GM12878 (cell line): ENCODE measurements around the gene RPRD1A. TPM values are rescaled to one million over a fixed set of nuclear protein-coding genes. Genes with fewer than 3 reads are reported as not detected.

Experiments used
- ATAC-seq: fragments of 200-7000 bp; cut with Tn5 transposase; 3 replicates; pipeline ENCODE4 v1.9.1; 2020; ENCODE audit warnings: mild to moderate bottlenecking, moderate library complexity
- Bru-seq: library from RNA; stranded (reverse); fragments of 400-500 nt; gene quantifications from one replicate; lab custom pipeline; 2021; lab: Mats Ljungman, UMichigan
- BruChase-seq, 2 experiments: library from RNA; stranded (reverse); fragments of 400-500 nt; gene quantifications; one replicate each; lab custom pipeline; 2021; lab: Mats Ljungman, UMichigan
- BruUV-seq: library from RNA; stranded (reverse); fragments of 400-500 nt; replicated peaks from 2 replicates; lab custom pipeline; 2021; lab: Mats Ljungman, UMichigan
- CTCF ChIA-PET: fragments of 300-600 bp; sonication (Branson Sonifier 250); formaldehyde crosslinking; extraction: SDS; loops from one replicate; lab custom pipeline; 2021; ENCODE audit warnings: inconsistent platforms; lab: Yijun Ruan, JAX
- POLR2A ChIA-PET: fragments of 350-600 bp; formaldehyde crosslinking; extraction: SDS; loops from one replicate; lab custom pipeline; 2021; ENCODE audit warnings: inconsistent platforms; lab: Charles Lee
- RAD21 ChIA-PET: fragments of 300-600 bp; sonication (Branson Sonifier 250); formaldehyde crosslinking; loops from one replicate; lab custom pipeline; 2023; ENCODE audit warnings: antibody characterized with exemption; ENCODE audit not compliant: unreplicated experiment; lab: Charles Lee
- SMC1A ChIA-PET: fragments of 300-600 bp; sonication (Branson Sonifier 250); formaldehyde crosslinking; loops from one replicate; lab custom pipeline; 2023; ENCODE audit not compliant: unreplicated experiment, uncharacterized antibody; lab: Charles Lee
- DNase-seq: peaks from one replicate; pipeline ENCODE4 v3.0.0-alpha.2; 2011; ENCODE audit warnings: low read depth, low spot score
- FAIRE-seq: peaks from 3 replicates; lab custom pipeline; 2011; peaks lifted over from hg19 to GRCh38; lab: Jason Lieb, UNC
- H2AFZ ChIP-seq: 2 replicates; pipeline ENCODE4 v1.6.0; 2011; ENCODE audit warnings: low read depth, low read length, control low read depth; ENCODE audit not compliant: control insufficient read depth
- H3K27ac ChIP-seq: 2 replicates; pipeline ENCODE4 v1.5.1; 2011; ENCODE audit warnings: control low read depth; ENCODE audit not compliant: control insufficient read depth, insufficient read depth
- H3K27me3 ChIP-seq, 2 experiments: replicated peaks in 1 of 2; 2 replicates each; pipeline versions ENCODE4 v1.6.0 to v1.6.1; 2011; ENCODE audit warnings: low read length in 1 of 2; ENCODE audit not compliant: control insufficient read depth in 2 of 2, insufficient read depth in 2 of 2
- H3K36me3 ChIP-seq, 2 experiments: 2 replicates each; pipeline ENCODE4 v1.5.1; 2011; ENCODE audit warnings: low read length in 1 of 2; ENCODE audit not compliant: control insufficient read depth in 2 of 2, insufficient read depth in 2 of 2
- H3K4me1 ChIP-seq: 2 replicates; pipeline ENCODE4 v1.6.1; 2011; ENCODE audit warnings: mild to moderate bottlenecking, low read length, moderate library complexity, mixed read lengths; ENCODE audit not compliant: control insufficient read depth, insufficient read depth
- H3K4me2 ChIP-seq: 2 replicates; pipeline ENCODE4 v1.6.0; 2011; ENCODE audit warnings: control low read depth; ENCODE audit not compliant: control insufficient read depth, insufficient read depth
- H3K4me3 ChIP-seq: fragments of 200-600 bp; sonication (generic); 2 replicates; pipeline ENCODE4 v1.5.1; 2016
- H3K79me2 ChIP-seq: 2 replicates; pipeline ENCODE4 v1.6.0; 2011; ENCODE audit warnings: low read length; ENCODE audit not compliant: control insufficient read depth, insufficient read depth
- H3K9ac ChIP-seq: 2 replicates; pipeline ENCODE4 v1.8.0; 2011; ENCODE audit warnings: low read length, control low read depth, mixed read lengths; ENCODE audit not compliant: control insufficient read depth, insufficient read depth
- H3K9me3 ChIP-seq: replicated peaks from 3 replicates; pipeline ENCODE4 v1.5.1; 2011; ENCODE audit warnings: mild to moderate bottlenecking, low read length; ENCODE audit not compliant: control insufficient read depth, insufficient read depth
- H4K20me1 ChIP-seq: 2 replicates; pipeline ENCODE4 v1.6.0; 2011; ENCODE audit not compliant: control insufficient read depth, insufficient read depth
- ASH2L ChIP-seq: fragments of 300-600, 200-600 bp; sonication (generic); IDR thresholded peaks from 2 replicates; pipeline ENCODE4 v1.6.1; 2017; ENCODE audit warnings: low read depth, mild to moderate bottlenecking, borderline replicate concordance
- ATF7 ChIP-seq: fragments of 450-650 bp; IDR thresholded peaks from 2 replicates; pipeline ENCODE4 v1.6.1; 2016; ENCODE audit warnings: low read depth, mild to moderate bottlenecking
- BRCA1 ChIP-seq: IDR thresholded peaks from 2 replicates; pipeline ENCODE4 v1.6.1; 2011; ENCODE audit warnings: low read depth, low read length, improper control_type of control experiment
- DPF2 ChIP-seq: fragments of 450-650 bp; IDR thresholded peaks from 2 replicates; pipeline ENCODE4 v1.6.1; 2017; ENCODE audit warnings: mild to moderate bottlenecking
- EED ChIP-seq: sonication (generic); IDR thresholded peaks from 2 replicates; pipeline ENCODE4 v1.6.1; 2016; ENCODE audit warnings: antibody characterized with exemption, low read depth
- HCFC1 ChIP-seq: fragments of 150-350 bp; IDR thresholded peaks from 2 replicates; pipeline ENCODE4 v1.6.1; 2014; ENCODE audit warnings: low read length
- HDGF ChIP-seq: fragments of 450-650 bp; IDR thresholded peaks from 2 replicates; pipeline ENCODE4 v1.6.1; 2016; ENCODE audit warnings: antibody characterized with exemption
- IKZF1 ChIP-seq: fragments of 450-650 bp; conservative IDR thresholded peaks from 2 replicates; pipeline ENCODE4 v1.6.1; 2017; ENCODE audit warnings: antibody characterized with exemption, mild to moderate bottlenecking
- IKZF2 ChIP-seq, 2 experiments: fragments of 450-650 bp; IDR thresholded peaks; 2 replicates each; pipeline ENCODE4 v1.6.1; 2017; ENCODE audit warnings: mild to moderate bottlenecking in 2 of 2, moderate library complexity in 2 of 2
- KAT2A ChIP-seq: conservative IDR thresholded peaks from 2 replicates; pipeline ENCODE4 v1.6.1; 2011; ENCODE audit warnings: low read depth, low read length; ENCODE audit not compliant: control insufficient read depth
- RELA ChIP-seq: fragments of 450-650 bp; IDR thresholded peaks from 2 replicates; pipeline ENCODE4 v1.8.0; 2014; ENCODE audit warnings: borderline replicate concordance; ENCODE audit not compliant: partially characterized antibody
- RELB ChIP-seq: fragments of 450-650 bp; IDR thresholded peaks from 2 replicates; pipeline ENCODE4 v1.6.1; 2017; ENCODE audit warnings: low read depth, mild to moderate bottlenecking, moderate library complexity
- SPI1 ChIP-seq: IDR thresholded peaks from 2 replicates; pipeline ENCODE4 v1.6.1; 2011; ENCODE audit warnings: low read depth, mild to moderate bottlenecking, low read length, moderate library complexity, borderline replicate concordance; ENCODE audit not compliant: insufficient read depth
- SREBF2 ChIP-seq: IDR thresholded peaks from 2 replicates; pipeline ENCODE4 v1.6.1; 2012; ENCODE audit warnings: mild to moderate bottlenecking, low read length
- SRF ChIP-seq, 2 experiments: IDR thresholded peaks; 2 replicates each; pipeline ENCODE4 v1.6.1; 2011; ENCODE audit warnings: low read depth in 2 of 2, low read length in 2 of 2, mild to moderate bottlenecking in 1 of 2, moderate library complexity in 1 of 2
- ZNF207 ChIP-seq: fragments of 450-650 bp; IDR thresholded peaks from 2 replicates; pipeline ENCODE4 v1.6.1; 2014; ENCODE audit warnings: antibody characterized with exemption, mild to moderate bottlenecking, borderline replicate concordance
- ZNF274 ChIP-seq: IDR thresholded peaks from one replicate; pipeline ENCODE4 v1.8.0; 2011; ENCODE audit not compliant: insufficient read length, insufficient read depth
- WGBS: methylation state at CpG from one replicate; pipeline ENCODE4 v1.1.6; 2016; ENCODE audit warnings: low lambda C conversion rate; ENCODE audit not compliant: insufficient replicate concordance, insufficient coverage; ENCODE audit errors: missing lambda C conversion rate; 5-methylcytosine and 5-hydroxymethylcytosine counted together
- in situ Hi-C: fragments of 300-500 bp; cut with MboI; formaldehyde crosslinking; loops from 9 replicates; pipeline ENCODE4 v1.14.3; 2018; ENCODE audit warnings: mixed read lengths
- intact Hi-C: fragments of 100-400 bp; cut with micrococcal nuclease; formaldehyde crosslinking; loops from one replicate; pipeline ENCODE4 v1.14.2; 2022; ENCODE audit not compliant: unreplicated experiment
- long read RNA-seq, 2 experiments: library from polyadenylated mRNA; unstranded; transcript quantifications; one replicate each; pipeline ENCODE4 v2.0.0, GENCODE V29; 2019 to 2020
- polyA minus RNA-seq, 3 experiments: library from RNA; depleted of rRNA, polyadenylated mRNA; stranded (reverse); fragments of >200 nt; gene quantifications; 2 replicates each; pipeline ENCODE4 v1.2.3, GENCODE V29; 2011
- polyA plus RNA-seq, 11 experiments: library from polyadenylated mRNA; depleted of rRNA in 4 of 11; unstranded in 6 of 11; stranded (reverse) in 5 of 11; fragments of >200 nt; fragmentation: Nextera tagmentation in 4 of 11; fragmentation: Illumina TruSeq in 1 of 11; extraction: Ambion mirVana in 4 of 11; extraction: Trizol in 1 of 11; gene quantifications; 1 replicate in 1 of 11; 2 replicates in 10 of 11; pipeline versions ENCODE4 v1.2.1 to v1.2.3, GENCODE V29; 2011 to 2016; ENCODE audit warnings: inconsistent platforms in 2 of 11, missing spikeins in 2 of 11, low read depth in 1 of 11
- total RNA-seq, 4 experiments: library from RNA; depleted of rRNA in 3 of 4; stranded (reverse); fragments of >200 nt in 3 of 4; fragmentation: Illumina TruSeq in 1 of 4; extraction: Trizol in 1 of 4; gene quantifications; 2 replicates each; pipeline versions ENCODE4 v1.2.1 to v1.2.3, GENCODE V29; 2013 to 2021

The RPRD1A gene
- total RNA-seq (2013; cell fraction: nucleolus; rRNA removed) = 245 and 246 TPM in 2 replicates
- total RNA-seq (2014; rRNA removed) = 38.6 and 45.0 TPM in 2 replicates
- 36.0 and 36.9 TPM in 2 replicates for total RNA-seq (2014; rRNA removed; fragmentation: Illumina TruSeq; extraction: Trizol)
- 35.3 and 36.4 TPM in 2 replicates for total RNA-seq (2021)
- polyA plus RNA-seq (2011; ENCODE audit: low read depth) = 11.4 TPM
- 66.2 and 110 TPM in 2 replicates for polyA plus RNA-seq (2011; rRNA removed)
- 17.7 and 19.5 TPM in 2 replicates for polyA plus RNA-seq (2011; cell fraction: cytosol; rRNA removed)
- 117 and 123 TPM in 2 replicates for polyA plus RNA-seq (2011; cell fraction: nucleus; rRNA removed)
- 16.4 and 18.6 TPM in 2 replicates for polyA plus RNA-seq (2012)
- polyA plus RNA-seq (2014; fragmentation: Illumina TruSeq; extraction: Trizol) = 33.6 and 40.2 TPM in 2 replicates
- polyA plus RNA-seq (2014; fragmentation: Nextera tagmentation; extraction: Ambion mirVana) = 10 to 100 TPM; 16.2 to 19.1 TPM
- 31.2 and 33.8 TPM in 2 replicates for polyA plus RNA-seq (2014; rRNA removed)
- 10 to 100 TPM; 36.8 to 37.5 TPM for polyA plus RNA-seq (2016; fragmentation: Nextera tagmentation; extraction: Ambion mirVana)
- 34.9 and 36.1 TPM in 2 replicates for polyA minus RNA-seq (2011; rRNA and poly(A)+ RNA removed)
- polyA minus RNA-seq (2011; cell fraction: cytosol; rRNA and poly(A)+ RNA removed) = 13.0 and 13.9 TPM in 2 replicates
- polyA minus RNA-seq (2011; cell fraction: nucleus; rRNA and poly(A)+ RNA removed) = 65.8 and 104 TPM in 2 replicates
- percentile 85 among the genes with signal in this experiment for Bru-seq, nascent RNA
- percentile 79 among the genes with signal in this experiment for BruChase-seq, experiment 1, labeled RNA remaining after a 6-hour chase
- BruChase-seq, experiment 2, labeled RNA remaining after a 2-hour chase = percentile 80 among the genes with signal in this experiment
- long read RNA-seq, experiment 1, full-length matches to known transcripts = 11 of 14 reads
- long read RNA-seq, experiment 1, partial matches to known transcripts = 1 of 14 reads
- long read RNA-seq, experiment 1, other reads (novel, unspliced or antisense) = 2 of 14 reads
- long read RNA-seq, experiment 2, full-length matches to known transcripts = 24 of 110 reads
- long read RNA-seq, experiment 2, partial matches to known transcripts = 75 of 110 reads
- long read RNA-seq, experiment 2, other reads (novel, unspliced or antisense) = 11 of 110 reads

GRCh38 chr18:36067055-36067957, at the start of gene RPRD1A:
Gene RPRD1A (minus strand): TSS chr18:36067559. CDS start chr18:36067404, 155 bp downstream.
- WGBS = 1% methylated on average over 53 of the region's 66 CpGs
- TF ChIP-seq ZNF274 (no peak), KAT2A (no peak), RELA (no peak), SREBF2 (peak; percentile 31; the same call in 1 of the 2 replicates), ZNF207 (0 out of 2 replicates have a peak, but pooled peaks have one; percentile 41), HDGF (peak; percentile 95), ASH2L (peak; percentile 80; the same call in 1 of the 2 replicates), HCFC1 (peak; percentile 51), ATF7 (peak; percentile 96), DPF2 (peak; percentile 63), BRCA1 (peak; percentile 53; the same call in 1 of the 2 replicates), RELB (0 out of 2 replicates have a peak, but pooled peaks have one; percentile 32), IKZF1 (peak; percentile 80), IKZF2 (IDR thresholded peaks at IDR 0.05) (peak; percentile 48 to 68; a peak in 3 of 4 replicates), SRF (IDR thresholded peaks at IDR 0.05; ENCODE audit: low read depth in 2 of 2, low read length in 2 of 2) (0 out of 4 replicates have a peak, but pooled peaks of 1 of the 2 experiments have one; percentile 17), EED (peak; percentile 43), SPI1 (peak; percentile 56; the same call in 1 of the 2 replicates)

More at GRCh38 chr18:36067055-36067957, at the start of gene RPRD1A:
- intact Hi-C loops = loop anchor here (2.0 to 10.0 kb wide), 3 partner anchors 61 to 493 kb away; partner anchors contain the start of genes ELP2, RMP24 and SLC39A6
- H3K27ac ChIP-seq = peak within 1 kb of the TSS; percentile 72
- peak within 1 kb of the TSS; percentile 89 for H3K4me3 ChIP-seq
- DNase-seq = peak; percentile 81
- in situ Hi-C loops = no loop called here
- SMC1A ChIA-PET = interaction anchor here (1.7 to 4.6 kb wide), 2 partner anchors 50 to 94 kb away, joined by 5 to 21 read pairs; partner anchors contain the start of gene RMP24
- RAD21 ChIA-PET = interaction anchor here (0.8 to 2.4 kb wide), 6 partner anchors 10 to 217 kb away, joined by 3 to 6 read pairs (median 4); no protein-coding TSS in a partner anchor
- POLR2A ChIA-PET = interaction anchor here (1.2 to 1.5 kb wide), 2 partner anchors 10 to 61 kb away, joined by 5 to 7 read pairs; partner anchors contain the start of gene SLC39A6
- peak within 1 kb of the TSS; percentile 84 for H3K4me2 ChIP-seq
- TSS peak; percentile 79 for BruUV-seq
- H3K9me3 ChIP-seq = no peaks in the 10 kb centered on the region; the same call in 1 of the 3 replicates
- no peaks in the 10 kb centered on the region for H4K20me1 ChIP-seq
- CTCF ChIA-PET = interaction anchor here (1.2 to 2.0 kb wide), 2 partner anchors 37 to 50 kb away, joined by 5 read pairs; no protein-coding TSS in a partner anchor
- peak; percentile 94 for ATAC-seq
- H2AFZ ChIP-seq = peak within 1 kb of the TSS; percentile 84
- H3K27me3 ChIP-seq = no peaks in the 10 kb centered on the region
- no peaks in the 10 kb centered on the region for H3K4me1 ChIP-seq
- peak; percentile 99 for FAIRE-seq
- H3K79me2 ChIP-seq = peaks cover 50% of the 10 kb centered on the region
- H3K9ac ChIP-seq = peak within 1 kb of the TSS; percentile 72
- no peaks in the 10 kb centered on the region for H3K36me3 ChIP-seq
